H9 (cell line): ENCODE data around the gene XAF1. TPM values are rescaled to one million over a fixed set of nuclear protein-coding genes. Genes with fewer than 3 reads are reported as not detected.

Source experiments
- DNase-seq: peaks from one replicate; pipeline ENCODE4 v3.0.0-alpha.2; 2017
- H2AFZ ChIP-seq: one replicate; pipeline ENCODE4 v1.6.1; 2013; ENCODE audit warnings: mild to moderate bottlenecking, low read length, control low read depth, moderate library complexity
- H2AK5ac ChIP-seq: 2 replicates; pipeline ENCODE4 v1.6.1; 2013; ENCODE audit warnings: low read length, control low read depth, mixed read lengths; ENCODE audit not compliant: insufficient read length
- H2BK120ac ChIP-seq: one replicate; pipeline ENCODE4 v1.6.1; 2013; ENCODE audit warnings: low read depth, mild to moderate bottlenecking, low read length, control low read depth, inconsistent platforms; ENCODE audit not compliant: poor library complexity, severe bottlenecking
- H2BK12ac ChIP-seq: 2 replicates; pipeline ENCODE4 v1.6.1; 2013; ENCODE audit warnings: low read length, control low read depth, mixed read lengths, low read depth; ENCODE audit not compliant: insufficient read length
- H2BK15ac ChIP-seq: 2 replicates; pipeline ENCODE4 v1.6.1; 2013; ENCODE audit warnings: low read depth, low read length, control low read depth
- H2BK20ac ChIP-seq: one replicate; pipeline ENCODE4 v1.6.1; 2013; ENCODE audit warnings: low read depth, mild to moderate bottlenecking, low read length, control low read depth, inconsistent platforms; ENCODE audit not compliant: poor library complexity, severe bottlenecking
- H2BK5ac ChIP-seq: 2 replicates; pipeline ENCODE4 v1.6.1; 2013; ENCODE audit warnings: low read length, control low read depth, mixed read lengths; ENCODE audit not compliant: insufficient read length
- H3K14ac ChIP-seq: 2 replicates; pipeline ENCODE4 v1.6.1; 2013; ENCODE audit warnings: low read length, control low read depth; ENCODE audit not compliant: insufficient read depth
- H3K18ac ChIP-seq: 2 replicates; pipeline ENCODE4 v1.6.1; 2013; ENCODE audit warnings: low read depth, mild to moderate bottlenecking, mixed read lengths, low read length, control low read depth; ENCODE audit not compliant: insufficient read length
- H3K23ac ChIP-seq: 2 replicates; pipeline ENCODE4 v1.6.1; 2013; ENCODE audit warnings: low read length, control low read depth, mixed read lengths, low read depth; ENCODE audit not compliant: insufficient read length
- H3K23me2 ChIP-seq: 2 replicates; pipeline ENCODE4 v1.6.1; 2013; ENCODE audit warnings: low read depth, mild to moderate bottlenecking, mixed read lengths, low read length, control low read depth; ENCODE audit not compliant: insufficient read length, poor library complexity, severe bottlenecking
- H3K27ac ChIP-seq: 2 replicates; pipeline ENCODE4 v1.5.1; 2013; ENCODE audit warnings: low read length, control low read depth, mixed read lengths, low read depth; ENCODE audit not compliant: insufficient read length
- H3K27me3 ChIP-seq: 2 replicates; pipeline ENCODE4 v1.6.1; 2013; ENCODE audit warnings: low read length, control low read depth, inconsistent platforms; ENCODE audit not compliant: insufficient read depth
- H3K4ac ChIP-seq: 2 replicates; pipeline ENCODE4 v1.6.1; 2013; ENCODE audit warnings: low read depth, mild to moderate bottlenecking, control low read depth, inconsistent platforms, low read length, moderate library complexity
- H3K4me1 ChIP-seq: 2 replicates; pipeline ENCODE4 v1.6.1; 2013; ENCODE audit warnings: low read length, control low read depth, inconsistent platforms; ENCODE audit not compliant: insufficient read depth
- H3K4me2 ChIP-seq: 2 replicates; pipeline ENCODE4 v1.6.1; 2013; ENCODE audit warnings: low read length, control low read depth, mixed read lengths; ENCODE audit not compliant: insufficient read length, insufficient read depth
- H3K56ac ChIP-seq: 2 replicates; pipeline ENCODE4 v1.6.1; 2013; ENCODE audit warnings: low read depth, mild to moderate bottlenecking, mixed read lengths, low read length, control low read depth; ENCODE audit not compliant: insufficient read length
- H3K79me1 ChIP-seq: 2 replicates; pipeline ENCODE4 v1.6.1; 2013; ENCODE audit warnings: low read depth, mild to moderate bottlenecking, moderate library complexity, low read length, control low read depth, inconsistent platforms; ENCODE audit not compliant: insufficient read depth, poor library complexity, severe bottlenecking
- H3K79me2 ChIP-seq: 2 replicates; pipeline ENCODE4 v1.6.1; 2013; ENCODE audit warnings: low read length, control low read depth, inconsistent platforms; ENCODE audit not compliant: insufficient read depth
- H3K9ac ChIP-seq: 2 replicates; pipeline ENCODE4 v1.6.1; 2013; ENCODE audit warnings: low read length, control low read depth, mixed read lengths; ENCODE audit not compliant: insufficient read length; ENCODE audit errors: extremely low read depth
- H3K9me3 ChIP-seq: one replicate; pipeline ENCODE4 v1.6.1; 2013; ENCODE audit warnings: low read depth, low read length, inconsistent platforms; ENCODE audit not compliant: control insufficient read depth
- H3T11ph ChIP-seq: one replicate; pipeline ENCODE4 v1.6.1; 2013; ENCODE audit warnings: mild to moderate bottlenecking, low read length, control low read depth, inconsistent platforms
- H4K20me1 ChIP-seq: one replicate; pipeline ENCODE4 v1.6.1; 2013; ENCODE audit not compliant: control insufficient read depth, insufficient read length, insufficient read depth
- H4K5ac ChIP-seq: 2 replicates; pipeline ENCODE4 v1.6.1; 2013; ENCODE audit warnings: low read depth, mild to moderate bottlenecking, mixed read lengths, low read length, control low read depth; ENCODE audit not compliant: insufficient read length
- H4K8ac ChIP-seq: replicated peaks from 2 replicates; pipeline ENCODE4 v1.6.1; 2013; ENCODE audit warnings: low read length, control low read depth, mixed read lengths, low read depth; ENCODE audit not compliant: insufficient read length
- H4K91ac ChIP-seq: 2 replicates; pipeline ENCODE4 v1.6.1; 2013; ENCODE audit warnings: low read depth, mild to moderate bottlenecking, moderate library complexity, mixed read lengths, low read length, control low read depth; ENCODE audit not compliant: insufficient read length
- H3K27ac Mint-ChIP-seq, 3 experiments: 2 replicates in 2 of 3; 3 replicates in 1 of 3; pipeline ENCODE4 v1.8.0; 2020 to 2021; ENCODE audit warnings: mixed read lengths in 3 of 3, mild to moderate bottlenecking in 1 of 3, moderate library complexity in 1 of 3
- H3K27me3 Mint-ChIP-seq: 2 replicates; pipeline ENCODE4 v1.8.0; 2021; ENCODE audit warnings: low read depth, mild to moderate bottlenecking, moderate library complexity, mixed read lengths
- H3K36me3 Mint-ChIP-seq, 3 experiments: 2 replicates in 2 of 3; 3 replicates in 1 of 3; pipeline ENCODE4 v1.8.0; 2020 to 2021; ENCODE audit warnings: low read depth in 3 of 3, mixed read lengths in 3 of 3; ENCODE audit not compliant: insufficient read depth in 1 of 3
- H3K4me1 Mint-ChIP-seq, 2 experiments: 2 replicates each; pipeline ENCODE4 v1.8.0; 2020; ENCODE audit warnings: mixed read lengths in 2 of 2
- H3K4me3 Mint-ChIP-seq, 2 experiments: 2 replicates in 1 of 2; 3 replicates in 1 of 2; pipeline ENCODE4 v1.8.0; 2020 to 2021; ENCODE audit warnings: mild to moderate bottlenecking in 2 of 2, mixed read lengths in 2 of 2, moderate library complexity in 1 of 2
- H3K9me3 Mint-ChIP-seq, 2 experiments: 2 replicates in 1 of 2; 3 replicates in 1 of 2; pipeline ENCODE4 v1.8.0; 2020; ENCODE audit warnings: mild to moderate bottlenecking in 2 of 2, mixed read lengths in 2 of 2, moderate library complexity in 1 of 2
- CTCF ChIP-seq: fragments of 200-600 bp; sonication (generic); conservative IDR thresholded peaks from 3 replicates; pipeline ENCODE4 v1.8.0; 2021; ENCODE audit warnings: antibody characterized with exemption, mild to moderate bottlenecking
- WGBS: extraction: QIAGEN DNeasy Blood & Tissue Kit; methylation state at CpG from one replicate; pipeline ENCODE4 v1.1.7; 2013; ENCODE audit warnings: missing lambda C conversion rate, low lambda C conversion rate, mixed read lengths; ENCODE audit not compliant: insufficient read length; ENCODE audit errors: extremely low coverage; 5-methylcytosine and 5-hydroxymethylcytosine counted together
- total RNA-seq: library from RNA; stranded (reverse); gene quantifications from 2 replicates; pipeline ENCODE4 v1.2.1, GENCODE V29; 2021

The XAF1 gene
- total RNA-seq, 1 experiment from 2014 or later: not detected

- no peak for DNase-seq
- no peak overlapping the region for H3K18ac ChIP-seq
- no peak overlapping the region for H2BK120ac ChIP-seq
- no peak overlapping the region for H2AK5ac ChIP-seq
- no peak overlapping the region for H3K9ac ChIP-seq
- H3K79me2 ChIP-seq: no peaks in the 10 kb centered on the region
- H3K9me3 Mint-ChIP-seq: no peaks in the 10 kb centered on the region; a peak in 1 of 5 replicates
- H3K27me3 ChIP-seq: no peaks in the 10 kb centered on the region
- no peaks in the 10 kb centered on the region for H4K20me1 ChIP-seq
- no peak overlapping the region for H3K27ac ChIP-seq
- no peak overlapping the region for H3K14ac ChIP-seq
- no peaks in the 10 kb centered on the region for H3K36me3 Mint-ChIP-seq
- no peaks in the 10 kb centered on the region for H3K79me1 ChIP-seq
- H4K91ac ChIP-seq: no peak overlapping the region
- H2BK15ac ChIP-seq: no peak overlapping the region
- H4K5ac ChIP-seq: no peak overlapping the region
- H3K4me2 ChIP-seq: no peak overlapping the region
- H3K4me1 ChIP-seq: no peaks in the 10 kb centered on the region
- H3K23ac ChIP-seq: no peak overlapping the region
- H3K23me2 ChIP-seq: no peaks in the 10 kb centered on the region
- no peaks in the 10 kb centered on the region for H3K4me1 Mint-ChIP-seq
- no peak overlapping the region for H3K4me3 Mint-ChIP-seq
- no peak overlapping the region for H2BK5ac ChIP-seq
- no peak for TF ChIP-seq CTCF
- H3K27me3 Mint-ChIP-seq: peaks cover 65% of the 10 kb centered on the region
- no CpG with 5 or more reads among the region's 8 CpGs for WGBS
- H4K8ac ChIP-seq: no peak overlapping the region
- H3K4ac ChIP-seq: no peak overlapping the region
- no peak overlapping the region for H3K27ac Mint-ChIP-seq
- no peaks in the 10 kb centered on the region for H3K9me3 ChIP-seq
- H2AFZ ChIP-seq: no peak overlapping the region
- no peak overlapping the region for H2BK12ac ChIP-seq
- H2BK20ac ChIP-seq: no peak overlapping the region
- no peak overlapping the region for H3T11ph ChIP-seq
- H3K56ac ChIP-seq: no peak overlapping the region
These were observed 30.8 kb downstream of the XAF1 start for GRCh38 chr17:6786618-6787017.
